CD4-positive, alpha-beta T cell treated with Interleukin-2 at 100 ng/mL for 4 hours (primary cell): ENCODE measurements around the gene IL6R.

ENCODE experiments used
- DNase-seq: peaks from one replicate; pipeline ENCODE4 v3.0.0-alpha.2; 2020; ENCODE audit warnings: low spot score

IL6R gene

GRCh38 chr1:154453574-154454352 lies 48.6 kb downstream of the IL6R start:
- no peak for DNase-seq

DNA sequence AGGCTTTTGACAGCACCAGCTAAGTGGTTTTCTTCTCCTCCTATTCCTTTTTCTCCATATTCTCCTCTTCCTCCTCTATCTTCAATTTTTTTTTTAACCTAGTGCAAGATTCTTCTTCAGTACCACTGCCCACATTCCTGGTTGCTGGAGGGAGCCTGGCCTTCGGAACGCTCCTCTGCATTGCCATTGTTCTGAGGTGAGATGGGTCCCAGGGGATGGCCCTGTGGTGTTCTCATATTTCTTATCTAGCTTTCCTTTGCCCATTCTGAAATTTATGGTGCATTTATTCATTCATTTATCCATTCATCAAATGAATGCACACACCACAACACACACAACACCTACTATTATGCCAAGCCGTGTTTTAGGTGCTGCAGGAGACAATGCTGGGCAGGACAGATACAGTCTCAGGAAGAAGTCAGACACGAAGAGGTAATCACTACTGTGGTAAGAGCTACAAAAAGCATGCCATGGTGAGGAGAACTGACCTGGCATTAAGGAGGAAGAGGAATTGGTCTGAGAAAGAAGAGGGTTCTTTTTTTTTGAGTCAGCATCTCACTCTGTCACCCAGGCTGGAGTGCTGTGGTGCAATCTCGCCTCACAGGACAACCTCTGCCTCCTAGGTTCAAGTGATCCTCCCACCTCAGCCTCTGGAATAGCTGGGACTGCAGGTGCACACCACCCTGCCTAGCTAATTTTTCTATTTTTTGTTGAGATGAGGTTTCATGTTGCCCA lies 49.4 kb downstream of the IL6R start:
- no peak for DNase-seq

DNA sequence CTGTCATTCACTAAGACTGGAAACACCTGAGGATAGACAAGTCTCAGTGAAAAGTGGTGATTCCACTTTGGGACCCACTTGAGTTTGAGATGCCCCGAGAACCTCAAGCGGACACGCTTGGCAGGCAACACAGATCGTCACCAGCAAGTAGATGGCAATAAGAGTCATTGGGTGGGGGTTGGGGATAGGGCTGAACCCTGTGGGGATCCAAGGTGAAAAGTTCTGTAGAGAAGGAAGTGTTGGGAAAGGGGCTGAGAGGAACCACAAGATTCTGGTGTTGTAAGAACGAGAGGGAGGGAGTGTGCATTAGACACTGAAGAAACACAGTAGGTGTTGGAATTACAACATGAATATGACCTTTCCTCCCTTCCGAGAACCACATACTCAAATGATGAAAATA lies 51.5 kb downstream of the IL6R start:
- no peak for DNase-seq

- DNase-seq, result no peak
These were observed 53.9 kb downstream of the IL6R start for GRCh38 chr1:154459080-154459479.

DNA sequence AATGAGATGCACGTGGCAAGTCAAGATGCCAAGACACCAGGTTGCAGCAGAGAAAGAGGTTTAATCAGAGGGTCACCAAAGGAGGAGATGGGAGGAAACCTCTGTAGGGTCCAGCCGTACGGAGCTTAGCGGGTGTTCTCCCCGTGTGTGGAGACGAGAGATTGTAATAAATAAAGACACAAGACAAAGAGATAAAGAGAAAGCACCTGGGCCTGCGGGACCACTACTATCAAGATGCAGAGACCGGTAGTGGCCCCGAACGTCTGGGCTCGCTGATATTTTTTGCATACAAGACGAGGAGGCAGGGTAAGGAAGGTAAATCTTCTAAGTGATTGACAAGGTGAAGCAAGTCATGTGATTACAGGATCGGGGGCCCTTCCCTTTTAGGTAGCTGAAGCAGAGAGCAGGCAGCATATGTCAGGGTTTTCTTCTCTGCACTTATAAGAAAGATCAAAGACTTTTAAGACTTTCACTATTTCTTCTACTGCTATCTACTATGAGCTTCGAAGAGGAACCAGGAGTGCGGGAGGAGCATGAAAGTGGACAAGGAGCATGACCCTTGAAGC lies 55.6 kb downstream of the IL6R start:
- no peak for DNase-seq

- DNase-seq, result peak; percentile 85
These were observed 58.4 kb downstream of the IL6R start for GRCh38 chr1:154463512-154463990.

GRCh38 chr1:154465621-154466195 lies 60.6 kb downstream of the IL6R start:
- no peak for DNase-seq

- no peak for DNase-seq
These were observed 61.1 kb downstream of the IL6R start for GRCh38 chr1:154466206-154466605.

DNA sequence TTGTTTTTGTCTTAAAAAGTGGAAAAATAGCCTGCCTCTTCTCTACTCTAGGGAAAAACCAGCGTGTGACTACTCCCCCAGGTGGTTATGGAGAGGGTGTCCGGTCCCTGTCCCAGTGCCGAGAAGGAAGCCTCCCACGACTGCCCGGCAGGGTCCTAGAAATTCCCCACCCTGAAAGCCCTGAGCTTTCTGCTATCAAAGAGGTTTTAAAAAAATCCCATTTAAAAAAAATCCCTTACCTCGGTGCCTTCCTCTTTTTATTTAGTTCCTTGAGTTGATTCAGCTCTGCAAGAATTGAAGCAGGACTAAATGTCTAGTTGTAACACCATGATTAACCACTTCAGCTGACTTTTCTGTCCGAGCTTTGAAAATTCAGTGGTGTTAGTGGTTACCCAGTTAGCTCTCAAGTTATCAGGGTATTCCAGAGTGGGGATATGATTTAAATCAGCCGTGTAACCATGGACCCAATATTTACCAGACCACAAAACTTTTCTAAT lies 61.8 kb downstream of the IL6R start:
- peak; percentile 28 for DNase-seq

GRCh38 chr1:154467434-154468102 lies 62.4 kb downstream of the IL6R start:
- DNase-seq, result peak; percentile 38

GRCh38 chr1:154468535-154469250 lies 63.5 kb downstream of the IL6R start:
- no peak for DNase-seq

DNA sequence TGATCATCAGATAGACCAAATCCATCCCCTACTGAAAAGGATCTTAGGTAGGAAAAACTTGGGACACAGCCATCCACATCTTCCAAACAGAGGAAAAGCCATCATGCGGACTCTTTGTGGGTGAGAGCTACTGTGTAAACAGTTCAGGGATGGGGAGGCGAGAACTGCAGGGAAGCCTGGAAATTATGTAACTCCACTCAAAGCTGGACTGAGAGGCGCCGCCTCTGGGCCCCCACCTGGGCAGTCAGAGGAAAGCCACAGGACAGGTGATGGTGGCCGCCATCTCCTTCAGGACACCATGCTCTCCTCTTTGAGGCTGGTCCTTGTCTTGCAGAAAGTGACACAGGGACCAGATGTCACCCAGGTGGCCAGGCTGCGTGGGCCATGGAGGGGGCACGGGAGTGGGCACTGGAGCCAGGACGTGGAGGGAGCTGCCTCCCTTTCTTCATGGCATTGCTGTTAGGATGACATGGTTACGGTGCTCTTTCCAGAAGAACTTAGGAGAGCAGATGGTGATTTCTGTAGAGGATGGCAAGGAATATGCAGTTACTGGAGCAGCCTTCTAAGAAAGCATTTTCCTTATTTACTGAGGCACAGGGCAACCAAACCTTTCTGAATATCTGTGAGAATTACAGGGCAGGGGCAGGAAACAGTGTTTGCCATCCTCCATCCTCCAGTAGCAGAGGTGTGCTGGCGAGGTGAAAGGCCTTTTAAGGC lies 64.9 kb downstream of the IL6R start:
- DNase-seq, result no peak

- DNase-seq, result no peak
These were observed 66.2 kb downstream of the IL6R start for GRCh38 chr1:154471304-154471703.

DNA sequence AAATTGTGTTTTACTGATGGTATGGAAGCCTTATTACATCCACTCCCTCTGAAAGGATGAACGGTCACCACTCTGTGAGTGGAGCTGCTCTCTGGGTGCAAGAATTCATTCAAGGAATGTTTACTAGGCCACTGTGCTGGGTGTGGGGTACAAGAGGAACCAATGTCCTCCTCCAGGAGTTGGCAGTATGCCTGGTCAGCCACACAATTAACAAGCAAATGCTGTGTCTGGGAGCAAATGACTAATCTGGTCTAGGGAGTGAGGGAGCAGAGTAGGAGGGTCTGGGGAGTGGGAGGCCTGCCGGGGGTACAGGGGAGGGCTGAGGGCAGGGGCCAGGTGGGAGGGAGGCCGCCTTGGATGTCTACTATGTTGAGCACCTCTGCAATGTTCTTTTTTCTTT lies 69.7 kb downstream of the IL6R start:
- no peak for DNase-seq

- no peak for DNase-seq
These were observed 71.6 kb downstream of the IL6R start for GRCh38 chr1:154476791-154477190.

- no peak for DNase-seq
These were observed 72.9 kb downstream of the IL6R start for GRCh38 chr1:154478013-154478412.

DNA sequence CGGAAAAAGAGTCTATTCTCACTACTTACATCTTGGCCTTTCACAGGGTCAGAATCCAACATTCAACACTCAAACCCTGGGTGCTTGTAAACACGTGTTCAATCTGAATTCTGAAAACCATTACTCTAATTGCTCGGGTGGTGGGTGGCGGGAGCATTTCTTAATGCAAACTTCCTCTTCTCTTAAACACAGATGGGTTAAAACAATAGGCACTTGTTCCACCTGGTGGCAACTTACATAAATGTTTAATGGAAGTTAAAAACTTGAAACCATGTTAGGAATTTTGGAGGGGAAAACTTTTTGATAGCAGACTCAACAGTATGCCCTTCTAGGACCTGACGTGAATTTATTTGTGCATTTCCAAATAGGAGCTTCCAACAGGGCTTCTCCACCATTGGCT lies 73.5 kb downstream of the IL6R start:
- DNase-seq, result peak; percentile 42

DNA sequence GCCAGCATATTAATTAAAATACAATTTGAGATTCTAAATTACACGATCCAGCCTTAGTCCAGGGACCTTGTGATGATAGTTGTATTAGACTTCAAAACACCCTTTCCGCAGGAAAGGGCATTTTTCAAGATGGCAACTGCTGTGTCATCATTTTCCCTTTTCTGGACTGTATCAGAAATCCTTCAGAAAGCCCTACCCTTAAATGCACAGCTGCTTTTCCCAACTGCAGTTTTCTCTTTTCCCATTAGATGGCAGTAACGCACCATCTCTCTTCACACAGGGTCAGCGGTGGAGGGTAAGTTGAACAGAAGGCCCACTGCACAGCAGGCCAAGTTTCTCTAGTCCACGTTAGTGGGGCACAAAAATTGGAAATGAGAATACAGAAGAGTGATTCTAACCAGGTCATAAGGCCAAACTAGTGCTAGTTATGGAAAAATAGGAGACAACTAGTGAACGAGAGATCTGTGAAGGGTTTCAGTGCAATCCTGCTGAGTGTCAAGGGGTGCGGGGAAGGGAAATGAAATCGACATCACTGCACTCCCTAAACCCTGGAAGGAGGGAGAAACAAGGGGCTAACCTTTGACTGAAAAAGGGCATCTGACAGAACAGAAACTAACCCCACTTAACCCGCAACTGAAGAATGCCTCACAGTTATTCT lies 74.8 kb downstream of the IL6R start:
- DNase-seq, result peak; percentile 83

DNA sequence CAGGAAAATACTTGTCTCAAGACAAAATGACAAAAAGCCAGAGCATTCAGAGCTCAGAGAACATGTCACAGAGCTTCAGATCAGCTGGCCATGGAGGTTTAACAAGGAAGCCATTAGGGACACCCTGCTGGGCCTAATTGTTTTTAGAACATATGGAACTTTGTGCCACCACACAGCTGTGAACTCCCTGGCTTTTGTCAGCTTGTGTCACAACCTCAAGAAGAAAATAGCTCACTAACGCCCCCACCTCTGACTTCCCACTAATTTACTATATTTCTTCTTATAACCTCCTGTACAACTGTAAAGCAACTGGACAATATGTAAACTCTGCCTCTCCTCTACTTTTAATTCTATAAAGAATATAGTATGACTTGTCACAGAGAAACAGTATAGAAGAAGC lies 75.9 kb downstream of the IL6R start:
- no peak for DNase-seq
